ENCODE results near the gene MTURN.

GRCh38 chr7:30188811-30189210 is 54.0 kb downstream of the MTURN start:
- no peak for TF ChIP-seq CTCF (IDR thresholded peaks at IDR 0.05; ENCODE audit: low read length)
- TF ChIP-seq EZH2phosphoT487 (IDR thresholded peaks at IDR 0.05; ENCODE audit: low read length) = no peak

All from MM.1S (cell line).